ENCODE results near the gene ZFP36.

DNA sequence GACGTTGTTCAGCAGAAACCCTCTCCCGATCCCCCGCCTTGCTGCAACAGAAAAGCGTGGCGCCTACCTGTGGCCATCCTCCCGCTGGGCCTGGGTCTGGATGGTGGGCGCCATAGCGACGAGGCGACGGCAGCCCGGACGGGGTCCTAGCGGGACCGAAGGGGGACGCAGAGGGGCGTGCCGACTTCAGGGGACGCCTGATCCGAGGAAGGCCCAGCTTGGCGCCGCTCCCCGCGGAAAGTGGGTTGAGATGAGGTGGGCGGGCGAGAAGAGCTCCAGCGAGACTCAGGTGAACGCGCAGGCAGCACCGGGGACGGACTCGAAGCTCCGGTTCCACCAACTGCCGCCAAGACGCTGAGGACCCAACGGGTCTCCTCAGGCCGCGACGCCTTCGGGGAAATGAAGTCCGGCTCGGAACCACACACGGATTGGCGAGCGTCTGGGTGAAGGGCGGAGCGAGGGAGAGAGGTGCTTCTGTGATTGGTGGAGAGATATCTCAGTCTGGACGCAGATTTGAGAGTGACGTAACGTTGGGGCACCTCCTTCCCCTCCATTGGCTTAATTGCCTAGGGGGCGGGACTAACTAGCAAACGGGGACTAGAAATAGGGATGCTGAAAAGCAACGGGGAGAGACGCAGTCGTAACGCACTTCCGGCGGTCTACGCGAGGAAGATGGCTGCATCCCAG is 15.8 kb upstream of the ZFP36 start, which contains the start of the genes MED29 and PAF1:
- peak; percentile 90 to 97 (median 96) for TF ChIP-seq POLR2A (IDR thresholded peaks at IDR 0.05)
- TF ChIP-seq, protein P1, sequence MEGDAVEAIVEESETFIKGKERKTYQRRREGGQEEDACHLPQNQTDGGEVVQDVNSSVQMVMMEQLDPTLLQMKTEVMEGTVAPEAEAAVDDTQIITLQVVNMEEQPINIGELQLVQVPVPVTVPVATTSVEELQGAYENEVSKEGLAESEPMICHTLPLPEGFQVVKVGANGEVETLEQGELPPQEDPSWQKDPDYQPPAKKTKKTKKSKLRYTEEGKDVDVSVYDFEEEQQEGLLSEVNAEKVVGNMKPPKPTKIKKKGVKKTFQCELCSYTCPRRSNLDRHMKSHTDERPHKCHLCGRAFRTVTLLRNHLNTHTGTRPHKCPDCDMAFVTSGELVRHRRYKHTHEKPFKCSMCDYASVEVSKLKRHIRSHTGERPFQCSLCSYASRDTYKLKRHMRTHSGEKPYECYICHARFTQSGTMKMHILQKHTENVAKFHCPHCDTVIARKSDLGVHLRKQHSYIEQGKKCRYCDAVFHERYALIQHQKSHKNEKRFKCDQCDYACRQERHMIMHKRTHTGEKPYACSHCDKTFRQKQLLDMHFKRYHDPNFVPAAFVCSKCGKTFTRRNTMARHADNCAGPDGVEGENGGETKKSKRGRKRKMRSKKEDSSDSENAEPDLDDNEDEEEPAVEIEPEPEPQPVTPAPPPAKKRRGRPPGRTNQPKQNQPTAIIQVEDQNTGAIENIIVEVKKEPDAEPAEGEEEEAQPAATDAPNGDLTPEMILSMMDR (IDR thresholded peaks at IDR 0.05) = peak in 2 of 7 experiments; percentile 5 to 26
